GM18873 (cell line): ENCODE results near the gene RYR2.

Experiments
- ATAC-seq: cut with Tn5 transposase; IDR thresholded peaks from one replicate; pipeline ENCODE4 v1.9.1; 2021; ENCODE audit warnings: mild to moderate bottlenecking, moderate library complexity, moderate number of reproducible peaks; ENCODE audit not compliant: unreplicated experiment, low FRiP score

Gene RYR2

GRCh38 chr1:237749122-237749521 is 707.1 kb downstream of the RYR2 start:
- no peak for ATAC-seq

- ATAC-seq, result no peak
Measured at GRCh38 chr1:237751090-237751489, 709.1 kb downstream of the RYR2 start.

GRCh38 chr1:237754627-237755026 is 712.6 kb downstream of the RYR2 start:
- ATAC-seq, result no peak

- no peak for ATAC-seq
Measured at GRCh38 chr1:237756304-237756967, 714.5 kb downstream of the RYR2 start.

DNA sequence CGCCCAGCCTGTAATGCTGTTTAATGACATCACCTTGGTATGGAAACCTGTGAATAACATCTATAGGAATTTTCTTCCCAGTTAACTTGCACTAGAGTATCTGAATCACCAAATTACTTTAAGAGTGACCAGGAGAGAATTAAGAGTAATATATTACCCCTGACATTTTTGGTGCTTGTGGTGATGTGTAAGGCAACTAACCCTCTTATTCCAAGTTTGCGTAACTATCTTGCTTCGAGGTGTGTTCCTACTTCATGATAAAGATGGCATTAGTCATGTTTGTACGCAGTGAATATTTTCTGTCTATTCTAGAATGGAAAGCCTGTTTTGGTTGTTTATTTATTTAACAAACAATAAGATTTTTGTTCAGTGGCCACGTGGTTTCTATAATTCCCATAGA is 717.4 kb downstream of the RYR2 start:
- ATAC-seq, result no peak

DNA sequence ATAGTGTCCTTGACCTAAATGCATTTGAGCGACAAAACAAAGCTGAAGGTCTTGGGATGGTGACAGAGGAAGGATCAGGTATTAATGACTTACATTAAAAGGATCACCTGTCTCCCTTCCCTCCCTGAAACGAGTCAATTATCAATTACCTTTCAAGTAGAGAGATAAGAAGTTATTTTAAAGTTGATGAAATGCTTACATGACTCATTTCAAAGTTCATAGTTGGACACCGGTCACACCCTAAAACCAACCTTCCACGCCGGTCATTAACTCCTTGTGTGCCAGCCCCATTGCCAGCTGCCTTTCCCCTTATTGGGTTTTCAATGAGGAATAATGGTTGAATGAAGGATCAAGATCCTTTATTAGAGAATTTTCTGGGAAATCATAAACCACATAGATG is 719.0 kb downstream of the RYR2 start:
- ATAC-seq, result no peak

- no peak for ATAC-seq
Measured at GRCh38 chr1:237763137-237763536, 721.2 kb downstream of the RYR2 start.

DNA sequence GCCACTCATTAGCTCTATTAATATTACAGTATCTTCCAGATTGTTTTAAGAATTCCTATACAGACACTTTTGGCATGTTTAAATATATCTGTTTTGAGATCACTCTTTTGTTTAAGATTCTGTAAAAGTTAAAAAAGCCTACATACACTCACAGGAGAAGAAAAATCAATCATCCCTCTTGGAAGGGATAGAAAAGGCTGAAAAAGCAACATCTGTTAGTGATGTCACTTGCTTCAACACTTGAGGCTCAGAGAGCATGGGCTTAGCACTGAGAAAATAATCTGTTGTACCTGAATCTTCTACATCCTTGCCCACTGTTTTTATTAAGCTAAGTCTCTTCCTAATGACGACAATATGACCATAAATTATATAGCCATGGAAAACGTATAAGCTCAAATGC is 721.8 kb downstream of the RYR2 start:
- ATAC-seq, result no peak

DNA sequence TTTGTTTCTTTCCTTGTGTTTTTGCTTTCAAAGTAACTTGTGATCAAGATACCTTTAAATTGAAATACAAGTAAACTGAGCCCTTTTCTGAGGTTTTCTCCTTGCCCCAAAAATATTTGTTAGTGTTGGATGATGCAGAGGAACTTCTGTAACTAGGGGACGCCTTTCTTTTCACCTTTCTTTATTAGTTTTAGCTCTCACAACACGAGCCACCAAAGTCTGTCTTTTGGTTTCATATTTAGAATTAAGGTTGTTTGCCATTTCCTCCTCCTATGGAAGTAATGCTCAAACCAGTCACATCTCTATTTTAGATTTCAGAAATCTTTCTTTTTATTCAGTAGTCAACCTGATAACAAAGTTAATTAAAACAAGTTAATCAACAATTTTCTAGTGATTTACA is 727.9 kb downstream of the RYR2 start:
- ATAC-seq, result no peak

GRCh38 chr1:237772009-237772408 is 730.0 kb downstream of the RYR2 start:
- no peak for ATAC-seq

GRCh38 chr1:237774246-237774645 is 732.3 kb downstream of the RYR2 start:
- no peak for ATAC-seq

DNA sequence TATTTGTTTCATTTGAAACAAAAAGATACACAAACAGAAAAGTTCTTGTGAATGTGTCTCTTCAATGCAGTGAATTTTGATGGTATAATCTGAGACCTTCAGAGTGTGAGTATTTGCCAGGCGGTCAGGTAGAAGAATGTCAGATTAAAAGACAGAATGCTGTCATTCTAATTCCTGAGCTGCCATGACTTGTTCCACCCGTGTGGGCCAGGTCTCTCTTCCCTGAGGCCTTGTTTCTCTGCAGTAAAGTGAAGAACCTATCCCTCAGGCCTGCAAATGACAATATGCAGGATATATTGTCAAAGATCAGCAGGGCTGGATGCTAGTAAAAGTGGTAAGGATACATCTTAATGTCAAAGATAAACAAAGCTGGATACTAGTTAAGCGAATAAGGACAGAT is 737.4 kb downstream of the RYR2 start:
- ATAC-seq, result no peak

DNA sequence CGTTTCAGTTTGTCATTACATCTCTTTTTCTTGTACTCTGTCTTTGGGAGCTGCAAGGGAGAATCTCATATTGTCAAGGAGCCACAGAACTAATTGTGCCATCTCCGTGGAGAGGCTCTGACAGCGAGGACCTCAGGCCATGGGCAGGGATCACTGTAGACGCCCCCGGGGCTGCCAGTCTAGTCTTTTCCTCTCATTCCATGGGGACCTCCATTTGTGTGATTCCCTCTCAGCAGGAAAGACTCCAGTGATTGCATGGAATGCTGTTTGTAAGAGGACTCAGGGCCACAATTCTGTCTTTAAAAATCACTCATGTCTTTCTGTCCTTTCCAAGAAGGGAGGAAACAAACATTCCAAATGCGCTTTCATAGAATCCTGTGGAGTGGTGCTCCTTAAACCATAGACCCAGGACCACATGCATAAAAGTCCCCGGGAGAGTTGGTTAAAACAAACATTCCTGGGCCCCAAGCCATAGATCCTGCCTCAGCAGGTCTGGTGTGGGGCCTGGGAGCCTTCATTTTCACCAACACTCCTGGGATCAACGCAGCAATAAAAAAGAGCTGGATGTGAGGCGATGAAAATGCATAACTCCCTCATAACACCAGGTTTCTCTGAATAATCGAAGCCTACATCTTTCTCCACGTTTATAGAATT is 744.2 kb downstream of the RYR2 start:
- no peak for ATAC-seq

- ATAC-seq, result no peak
Measured at GRCh38 chr1:237788069-237788468, 746.1 kb downstream of the RYR2 start.

DNA sequence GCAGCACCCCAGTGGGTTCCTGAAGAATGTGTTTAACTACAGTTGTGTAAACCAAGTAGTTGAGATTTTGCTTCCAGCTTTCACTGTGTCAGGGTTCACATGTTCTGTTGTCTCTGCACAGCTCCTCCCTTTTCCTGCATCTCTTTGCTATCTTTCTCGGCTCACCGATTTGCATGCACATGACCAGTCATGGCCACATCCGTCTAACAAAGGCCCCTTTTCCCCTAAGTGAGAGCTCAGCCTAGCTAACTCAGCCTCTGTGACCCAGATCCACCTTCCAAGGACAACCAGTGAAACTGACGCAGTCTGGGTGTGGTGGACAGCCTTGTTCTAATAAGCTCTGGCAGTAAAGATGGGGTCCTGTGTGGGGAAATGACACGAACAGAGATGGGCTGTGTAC is 747.6 kb downstream of the RYR2 start:
- ATAC-seq, result no peak

DNA sequence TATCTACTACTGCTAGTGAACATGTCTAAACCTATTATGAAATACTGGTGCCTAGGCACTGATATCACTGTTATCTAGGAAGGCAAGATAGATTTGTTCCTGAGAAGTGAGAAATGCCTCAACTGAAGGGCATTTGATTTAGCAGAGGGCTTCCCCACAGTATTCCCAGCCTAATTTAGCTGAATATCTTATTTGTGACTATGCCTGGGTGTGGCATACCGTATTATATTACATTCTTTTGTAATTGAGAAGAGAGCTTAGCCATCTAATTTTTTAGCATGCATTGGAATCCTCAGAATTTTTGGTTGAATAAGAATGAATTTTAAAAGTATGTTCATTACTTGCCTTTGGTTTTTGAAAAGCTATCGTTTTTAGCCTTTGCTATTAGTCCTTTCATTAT is 749.6 kb downstream of the RYR2 start:
- ATAC-seq, result no peak

DNA sequence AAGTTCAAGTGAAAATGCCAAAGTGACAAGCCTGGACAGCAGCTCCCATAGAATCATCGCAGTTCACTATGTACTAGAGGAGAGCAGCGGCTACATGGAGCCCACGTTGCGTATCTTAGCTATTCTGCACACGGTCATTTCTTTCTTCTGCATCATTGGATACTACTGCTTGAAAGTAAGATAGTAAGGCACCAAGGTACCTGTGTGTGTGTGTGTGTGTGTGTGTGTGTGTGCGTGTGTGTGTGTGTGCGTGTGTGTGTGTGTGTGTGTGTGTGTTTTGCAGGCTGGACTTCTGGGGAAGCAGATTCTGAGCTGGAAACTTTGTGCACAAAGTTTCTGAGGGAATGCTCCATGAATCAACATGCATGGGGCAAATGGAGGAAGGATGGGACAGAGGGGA is 750.2 kb downstream of the RYR2 start:
- ATAC-seq, result no peak

- ATAC-seq, result no peak
Measured at GRCh38 chr1:237792726-237793125, 750.7 kb downstream of the RYR2 start.

GRCh38 chr1:237794071-237794470 is 752.1 kb downstream of the RYR2 start:
- no peak for ATAC-seq

DNA sequence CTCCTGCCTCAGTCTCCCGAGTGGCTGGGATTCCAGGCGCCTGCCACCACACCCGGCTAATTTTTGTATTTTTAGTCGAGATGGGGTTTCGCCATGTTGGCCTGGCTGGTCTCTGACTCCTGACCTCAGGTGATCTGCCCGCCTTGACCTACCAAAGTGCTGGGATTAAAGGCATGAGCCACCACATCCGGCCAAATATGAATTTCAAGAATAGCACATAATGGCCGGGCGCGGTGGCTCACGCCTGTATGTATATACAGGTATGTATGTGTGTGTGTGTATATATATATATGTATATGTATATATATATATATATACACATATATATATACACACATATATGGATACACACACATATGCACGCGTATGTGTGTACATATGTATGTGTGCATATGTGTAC is 753.6 kb downstream of the RYR2 start:
- no peak for ATAC-seq

DNA sequence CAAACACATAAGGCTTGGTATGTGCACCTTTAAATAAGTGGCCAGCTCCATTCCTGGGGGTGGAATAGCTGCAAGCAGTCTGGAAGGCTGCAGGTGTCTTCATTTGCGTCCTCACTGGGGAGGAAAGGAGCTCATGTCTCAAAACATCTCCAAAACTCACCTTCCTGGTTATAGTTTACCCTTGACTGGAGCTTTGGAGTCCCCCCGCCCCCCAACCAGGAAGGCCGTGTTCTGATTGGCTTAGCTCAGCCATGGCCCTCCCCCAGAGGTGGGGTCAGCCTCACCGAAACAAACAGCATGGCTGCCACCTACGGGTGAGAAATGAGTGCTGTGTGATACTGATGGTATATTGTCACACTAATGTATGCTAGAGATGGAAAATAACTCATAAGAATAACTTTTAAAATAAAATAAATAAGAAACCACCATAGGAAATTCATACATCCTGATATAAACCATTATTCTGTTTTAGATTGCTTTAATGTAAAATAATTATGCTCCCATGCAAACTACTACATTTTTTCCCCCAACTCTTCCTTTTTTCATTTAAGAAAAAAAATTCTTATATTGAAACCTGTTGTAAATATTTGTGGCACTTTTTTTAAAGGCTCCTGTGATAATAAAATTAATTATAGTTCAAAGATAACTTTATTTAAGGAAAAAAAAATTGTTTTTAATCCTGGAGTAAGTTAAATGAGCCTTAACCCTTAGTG is 757.9 kb downstream of the RYR2 start:
- peak; percentile 60 for ATAC-seq

DNA sequence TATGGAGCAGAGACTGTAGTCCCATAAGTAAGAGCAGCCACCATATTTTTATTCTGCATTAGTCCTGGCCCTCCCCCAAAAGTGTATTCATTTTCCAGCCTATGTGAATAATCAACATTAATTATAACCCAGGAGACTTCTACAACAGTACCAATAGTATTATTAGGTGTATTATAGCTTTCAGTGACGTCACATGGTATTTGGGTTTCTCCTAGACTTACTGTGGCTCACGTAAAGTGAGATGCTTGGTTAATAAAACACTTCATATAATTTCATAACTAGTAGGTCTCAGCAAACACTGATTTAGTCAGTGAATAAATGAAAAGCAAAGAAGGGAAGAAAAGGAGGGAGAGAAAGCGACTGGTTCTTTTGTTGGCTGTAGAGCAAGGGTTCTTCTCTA is 762.5 kb downstream of the RYR2 start:
- no peak for ATAC-seq
